Mucosa of descending colon (tissue), 3 donors: Measurements from ENCODE around the gene AKR1B1. TPM values are rescaled to one million over a fixed set of nuclear protein-coding genes. Genes with fewer than 3 reads are reported as not detected.

ENCODE experiments used
- ATAC-seq: fragments of 200-7000 bp; cut with Tn5 transposase; one replicate; pipeline ENCODE4 v1.9.1; 2020; ENCODE audit warnings: mild to moderate bottlenecking, moderate library complexity
- DNase-seq, 3 donors: peaks; one replicate each; pipeline ENCODE4 v3.0.0-alpha.2; 2020
- H3K36me3 ChIP-seq: fragments of 200-600 bp; one replicate; pipeline ENCODE4 v1.8.0; 2021; ENCODE audit warnings: low read depth, mild to moderate bottlenecking
- H3K4me1 ChIP-seq: fragments of 200-600 bp; one replicate; pipeline ENCODE4 v1.8.0; 2021; ENCODE audit warnings: low read depth, mild to moderate bottlenecking
- H3K4me3 ChIP-seq: fragments of 200-600 bp; one replicate; pipeline ENCODE4 v1.8.0; 2021; ENCODE audit warnings: mild to moderate bottlenecking
- H3K9me3 ChIP-seq: fragments of 200-600 bp; one replicate; pipeline ENCODE4 v1.8.0; 2021; ENCODE audit warnings: mild to moderate bottlenecking
- intact Hi-C, 2 donors: fragments of 100-400 bp; cut with DNase I in 1 of 2; cut with micrococcal nuclease in 1 of 2; formaldehyde crosslinking; loops; one replicate each; pipeline versions ENCODE4 v1.11.0 to v1.11.1; 2022; cut with DNase I, micrococcal nuclease
- total RNA-seq, 3 donors: library from RNA; stranded (reverse); fragmentation: NEBNext Ultra II Directional in 2 of 3; extraction: Animal tissue kit (Norgen Biotek cat#: 25700) in 2 of 3; gene quantifications; one replicate each; pipeline versions ENCODE4 v1.2.1 to v1.2.4, GENCODE V29; 2021 to 2023
- TF ChIP-seq, protein P1 (sequence below): fragments of 200-600 bp; IDR thresholded peaks from one replicate; pipeline ENCODE4 v1.8.0; 2022; ENCODE audit warnings: antibody characterized with exemption, mild to moderate bottlenecking
- donor health status: DM: no; HTN: no; CAD: no; lungs with moderate emphysema.
- donor health status: DM: no; HTN: no; CAD: no.
- donor health status: DM: no; HTN: yes; CAD: no.

AKR1B1 gene
- total RNA-seq, 3 donors from 2014 or later = 12.9 to 51.1 (median 29.2) TPM

- ATAC-seq (no peak), DNase-seq (no peak)
- peaks cover 12% of the 10 kb centered on the region for H3K9me3 ChIP-seq
- intact Hi-C loops = no loop called here
- H3K4me1 ChIP-seq = no peaks in the 10 kb centered on the region
- H3K4me3 ChIP-seq = no peak overlapping the region
- TF ChIP-seq, protein P1, sequence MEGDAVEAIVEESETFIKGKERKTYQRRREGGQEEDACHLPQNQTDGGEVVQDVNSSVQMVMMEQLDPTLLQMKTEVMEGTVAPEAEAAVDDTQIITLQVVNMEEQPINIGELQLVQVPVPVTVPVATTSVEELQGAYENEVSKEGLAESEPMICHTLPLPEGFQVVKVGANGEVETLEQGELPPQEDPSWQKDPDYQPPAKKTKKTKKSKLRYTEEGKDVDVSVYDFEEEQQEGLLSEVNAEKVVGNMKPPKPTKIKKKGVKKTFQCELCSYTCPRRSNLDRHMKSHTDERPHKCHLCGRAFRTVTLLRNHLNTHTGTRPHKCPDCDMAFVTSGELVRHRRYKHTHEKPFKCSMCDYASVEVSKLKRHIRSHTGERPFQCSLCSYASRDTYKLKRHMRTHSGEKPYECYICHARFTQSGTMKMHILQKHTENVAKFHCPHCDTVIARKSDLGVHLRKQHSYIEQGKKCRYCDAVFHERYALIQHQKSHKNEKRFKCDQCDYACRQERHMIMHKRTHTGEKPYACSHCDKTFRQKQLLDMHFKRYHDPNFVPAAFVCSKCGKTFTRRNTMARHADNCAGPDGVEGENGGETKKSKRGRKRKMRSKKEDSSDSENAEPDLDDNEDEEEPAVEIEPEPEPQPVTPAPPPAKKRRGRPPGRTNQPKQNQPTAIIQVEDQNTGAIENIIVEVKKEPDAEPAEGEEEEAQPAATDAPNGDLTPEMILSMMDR = no peak
- H3K36me3 ChIP-seq = no peaks in the 10 kb centered on the region
These were observed 9.6 kb upstream of the AKR1B1 start for GRCh38 chr7:134468475-134468874.

DNA sequence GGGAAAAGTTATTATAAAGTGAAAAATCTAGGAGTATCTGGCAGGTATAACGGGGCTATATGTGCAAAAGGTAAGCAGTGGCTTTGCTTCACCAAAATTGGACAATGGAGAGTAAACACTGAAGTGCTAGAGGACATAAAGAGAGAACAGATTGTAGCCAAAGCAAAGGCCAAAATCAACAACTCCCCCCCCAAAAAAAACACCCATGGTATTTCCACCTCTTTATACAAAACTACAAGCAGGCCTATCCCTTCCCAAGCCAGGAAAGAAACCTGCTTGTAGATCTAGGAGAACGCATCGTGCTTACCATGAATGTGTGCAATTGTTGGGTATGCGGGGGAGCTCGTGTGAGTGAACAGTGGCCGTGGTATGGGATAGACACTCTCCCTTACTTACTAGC is 9.2 kb upstream of the AKR1B1 start:
- ATAC-seq (no peak), DNase-seq (no peak)
- TF ChIP-seq, protein P1 = no peak
- intact Hi-C loops = no loop called here
- Histone ChIP-seq H3K9me3 (peaks cover 12% of the 10 kb centered on the region), H3K36me3 (no peaks in the 10 kb centered on the region), H3K4me1 (no peaks in the 10 kb centered on the region), H3K4me3 (no peak overlapping the region)

- peaks cover 12% of the 10 kb centered on the region for H3K9me3 ChIP-seq
- DNase-seq = no peak
- intact Hi-C loops = no loop called here
- H3K36me3 ChIP-seq = no peaks in the 10 kb centered on the region
- no peaks in the 10 kb centered on the region for H3K4me1 ChIP-seq
- no peak overlapping the region for H3K4me3 ChIP-seq
- TF ChIP-seq, protein P1 = no peak
- ATAC-seq = no peak
These were observed 6.6 kb upstream of the AKR1B1 start for GRCh38 chr7:134465491-134465890.

DNA sequence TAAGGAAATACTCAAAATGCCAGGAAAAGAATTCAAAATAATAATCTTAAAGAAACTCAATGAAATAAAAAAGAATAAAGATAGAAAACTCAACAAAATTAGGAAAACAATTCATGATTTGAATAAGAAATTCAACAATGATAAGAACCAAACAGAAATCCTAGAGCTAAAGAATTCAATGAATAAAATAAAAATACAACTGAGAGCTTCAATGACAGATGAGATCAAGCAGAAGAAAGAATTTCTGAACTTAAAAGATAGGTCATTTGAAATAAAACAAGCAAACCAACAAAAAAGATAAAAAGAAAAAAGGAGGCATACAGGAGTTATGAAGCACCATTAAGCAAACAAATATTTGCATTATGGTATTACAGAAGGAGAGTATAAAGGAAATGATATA is 5.6 kb upstream of the AKR1B1 start:
- Histone ChIP-seq H3K36me3 (no peaks in the 10 kb centered on the region), H3K9me3 (peaks cover 12% of the 10 kb centered on the region), H3K4me3 (no peak overlapping the region), H3K4me1 (peaks cover 3% of the 10 kb centered on the region)
- DNase-seq (no peak), ATAC-seq (no peak)
- intact Hi-C loops = no loop called here
- TF ChIP-seq, protein P1 = no peak

- peaks cover 10% of the 10 kb centered on the region for H3K4me1 ChIP-seq
- H3K4me3 ChIP-seq = no peak overlapping the region
- no peak for ATAC-seq
- TF ChIP-seq, protein P1 = no peak
- DNase-seq = no peak
- intact Hi-C loops = no loop called here
- H3K36me3 ChIP-seq = no peaks in the 10 kb centered on the region
- H3K9me3 ChIP-seq = peaks cover 12% of the 10 kb centered on the region
These were observed 4.9 kb upstream of the AKR1B1 start for GRCh38 chr7:134463751-134464150.

DNA sequence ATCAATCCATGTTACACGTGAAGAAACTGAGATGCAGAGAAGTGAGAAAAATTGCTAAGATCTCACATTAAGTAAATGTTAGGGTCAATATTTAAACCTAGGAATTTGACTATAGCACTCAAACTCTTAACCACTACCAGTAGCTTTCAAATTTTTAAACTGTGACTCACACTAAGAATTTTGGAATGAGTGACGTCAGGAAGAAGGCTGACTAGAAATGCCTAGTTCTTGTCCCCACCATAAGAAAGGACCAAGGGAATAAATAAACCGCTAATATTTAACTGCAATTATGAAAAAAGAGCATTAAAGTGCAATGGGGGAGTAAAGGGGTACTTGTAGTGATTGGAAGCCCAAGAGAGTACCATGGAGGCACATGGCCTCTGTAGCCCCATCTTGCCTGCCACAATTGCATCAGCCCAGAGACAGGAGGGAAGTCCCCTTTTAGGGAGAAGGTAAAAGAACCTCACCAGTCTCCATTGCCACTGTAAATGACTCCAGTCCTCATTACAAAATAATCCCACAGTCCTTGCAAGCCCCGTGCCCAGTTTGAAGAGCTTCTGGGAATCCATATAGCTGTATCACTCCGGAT is 3.5 kb upstream of the AKR1B1 start:
- intact Hi-C loops = no loop called here
- H3K9me3 ChIP-seq = peaks cover 12% of the 10 kb centered on the region
- peaks cover 23% of the 10 kb centered on the region for H3K4me1 ChIP-seq
- no peaks in the 10 kb centered on the region for H3K36me3 ChIP-seq
- DNase-seq = no peak
- TF ChIP-seq, protein P1 = no peak
- H3K4me3 ChIP-seq = no peak overlapping the region
- no peak for ATAC-seq
